H9 (cell line): ENCODE results near the gene BTG3. TPM values are rescaled to one million over a fixed set of nuclear protein-coding genes. Genes with fewer than 3 reads are reported as not detected.

ENCODE experiments used
- DNase-seq: peaks from one replicate; pipeline ENCODE4 v3.0.0-alpha.2; 2017
- H2AFZ ChIP-seq: one replicate; pipeline ENCODE4 v1.6.1; 2013; ENCODE audit warnings: mild to moderate bottlenecking, low read length, control low read depth, moderate library complexity
- H2AK5ac ChIP-seq: 2 replicates; pipeline ENCODE4 v1.6.1; 2013; ENCODE audit warnings: low read length, control low read depth, mixed read lengths; ENCODE audit not compliant: insufficient read length
- H2BK120ac ChIP-seq: one replicate; pipeline ENCODE4 v1.6.1; 2013; ENCODE audit warnings: low read depth, mild to moderate bottlenecking, low read length, control low read depth, inconsistent platforms; ENCODE audit not compliant: poor library complexity, severe bottlenecking
- H2BK12ac ChIP-seq: 2 replicates; pipeline ENCODE4 v1.6.1; 2013; ENCODE audit warnings: low read length, control low read depth, mixed read lengths, low read depth; ENCODE audit not compliant: insufficient read length
- H2BK15ac ChIP-seq: 2 replicates; pipeline ENCODE4 v1.6.1; 2013; ENCODE audit warnings: low read depth, low read length, control low read depth
- H2BK20ac ChIP-seq: one replicate; pipeline ENCODE4 v1.6.1; 2013; ENCODE audit warnings: low read depth, mild to moderate bottlenecking, low read length, control low read depth, inconsistent platforms; ENCODE audit not compliant: poor library complexity, severe bottlenecking
- H2BK5ac ChIP-seq: 2 replicates; pipeline ENCODE4 v1.6.1; 2013; ENCODE audit warnings: low read length, control low read depth, mixed read lengths; ENCODE audit not compliant: insufficient read length
- H3K14ac ChIP-seq: 2 replicates; pipeline ENCODE4 v1.6.1; 2013; ENCODE audit warnings: low read length, control low read depth; ENCODE audit not compliant: insufficient read depth
- H3K18ac ChIP-seq: 2 replicates; pipeline ENCODE4 v1.6.1; 2013; ENCODE audit warnings: low read depth, mild to moderate bottlenecking, mixed read lengths, low read length, control low read depth; ENCODE audit not compliant: insufficient read length
- H3K23ac ChIP-seq: 2 replicates; pipeline ENCODE4 v1.6.1; 2013; ENCODE audit warnings: low read length, control low read depth, mixed read lengths, low read depth; ENCODE audit not compliant: insufficient read length
- H3K23me2 ChIP-seq: 2 replicates; pipeline ENCODE4 v1.6.1; 2013; ENCODE audit warnings: low read depth, mild to moderate bottlenecking, mixed read lengths, low read length, control low read depth; ENCODE audit not compliant: insufficient read length, poor library complexity, severe bottlenecking
- H3K27ac ChIP-seq: 2 replicates; pipeline ENCODE4 v1.5.1; 2013; ENCODE audit warnings: low read length, control low read depth, mixed read lengths, low read depth; ENCODE audit not compliant: insufficient read length
- H3K27me3 ChIP-seq: 2 replicates; pipeline ENCODE4 v1.6.1; 2013; ENCODE audit warnings: low read length, control low read depth, inconsistent platforms; ENCODE audit not compliant: insufficient read depth
- H3K4ac ChIP-seq: 2 replicates; pipeline ENCODE4 v1.6.1; 2013; ENCODE audit warnings: low read depth, mild to moderate bottlenecking, control low read depth, inconsistent platforms, low read length, moderate library complexity
- H3K4me1 ChIP-seq: 2 replicates; pipeline ENCODE4 v1.6.1; 2013; ENCODE audit warnings: low read length, control low read depth, inconsistent platforms; ENCODE audit not compliant: insufficient read depth
- H3K4me2 ChIP-seq: 2 replicates; pipeline ENCODE4 v1.6.1; 2013; ENCODE audit warnings: low read length, control low read depth, mixed read lengths; ENCODE audit not compliant: insufficient read length, insufficient read depth
- H3K56ac ChIP-seq: 2 replicates; pipeline ENCODE4 v1.6.1; 2013; ENCODE audit warnings: low read depth, mild to moderate bottlenecking, mixed read lengths, low read length, control low read depth; ENCODE audit not compliant: insufficient read length
- H3K79me1 ChIP-seq: 2 replicates; pipeline ENCODE4 v1.6.1; 2013; ENCODE audit warnings: low read depth, mild to moderate bottlenecking, moderate library complexity, low read length, control low read depth, inconsistent platforms; ENCODE audit not compliant: insufficient read depth, poor library complexity, severe bottlenecking
- H3K79me2 ChIP-seq: 2 replicates; pipeline ENCODE4 v1.6.1; 2013; ENCODE audit warnings: low read length, control low read depth, inconsistent platforms; ENCODE audit not compliant: insufficient read depth
- H3K9ac ChIP-seq: 2 replicates; pipeline ENCODE4 v1.6.1; 2013; ENCODE audit warnings: low read length, control low read depth, mixed read lengths; ENCODE audit not compliant: insufficient read length; ENCODE audit errors: extremely low read depth
- H3K9me3 ChIP-seq: one replicate; pipeline ENCODE4 v1.6.1; 2013; ENCODE audit warnings: low read depth, low read length, inconsistent platforms; ENCODE audit not compliant: control insufficient read depth
- H3T11ph ChIP-seq: one replicate; pipeline ENCODE4 v1.6.1; 2013; ENCODE audit warnings: mild to moderate bottlenecking, low read length, control low read depth, inconsistent platforms
- H4K20me1 ChIP-seq: one replicate; pipeline ENCODE4 v1.6.1; 2013; ENCODE audit not compliant: control insufficient read depth, insufficient read length, insufficient read depth
- H4K5ac ChIP-seq: 2 replicates; pipeline ENCODE4 v1.6.1; 2013; ENCODE audit warnings: low read depth, mild to moderate bottlenecking, mixed read lengths, low read length, control low read depth; ENCODE audit not compliant: insufficient read length
- H4K8ac ChIP-seq: replicated peaks from 2 replicates; pipeline ENCODE4 v1.6.1; 2013; ENCODE audit warnings: low read length, control low read depth, mixed read lengths, low read depth; ENCODE audit not compliant: insufficient read length
- H4K91ac ChIP-seq: 2 replicates; pipeline ENCODE4 v1.6.1; 2013; ENCODE audit warnings: low read depth, mild to moderate bottlenecking, moderate library complexity, mixed read lengths, low read length, control low read depth; ENCODE audit not compliant: insufficient read length
- H3K27ac Mint-ChIP-seq, 3 experiments: 2 replicates in 2 of 3; 3 replicates in 1 of 3; pipeline ENCODE4 v1.8.0; 2020 to 2021; ENCODE audit warnings: mixed read lengths in 3 of 3, mild to moderate bottlenecking in 1 of 3, moderate library complexity in 1 of 3
- H3K27me3 Mint-ChIP-seq: 2 replicates; pipeline ENCODE4 v1.8.0; 2021; ENCODE audit warnings: low read depth, mild to moderate bottlenecking, moderate library complexity, mixed read lengths
- H3K36me3 Mint-ChIP-seq, 3 experiments: 2 replicates in 2 of 3; 3 replicates in 1 of 3; pipeline ENCODE4 v1.8.0; 2020 to 2021; ENCODE audit warnings: low read depth in 3 of 3, mixed read lengths in 3 of 3; ENCODE audit not compliant: insufficient read depth in 1 of 3
- H3K4me1 Mint-ChIP-seq, 2 experiments: 2 replicates each; pipeline ENCODE4 v1.8.0; 2020; ENCODE audit warnings: mixed read lengths in 2 of 2
- H3K4me3 Mint-ChIP-seq, 2 experiments: 2 replicates in 1 of 2; 3 replicates in 1 of 2; pipeline ENCODE4 v1.8.0; 2020 to 2021; ENCODE audit warnings: mild to moderate bottlenecking in 2 of 2, mixed read lengths in 2 of 2, moderate library complexity in 1 of 2
- H3K9me3 Mint-ChIP-seq, 2 experiments: 2 replicates in 1 of 2; 3 replicates in 1 of 2; pipeline ENCODE4 v1.8.0; 2020; ENCODE audit warnings: mild to moderate bottlenecking in 2 of 2, mixed read lengths in 2 of 2, moderate library complexity in 1 of 2
- total RNA-seq: library from RNA; stranded (reverse); gene quantifications from 2 replicates; pipeline ENCODE4 v1.2.1, GENCODE V29; 2021
- TF ChIP-seq, protein P1 (sequence below): fragments of 200-600 bp; sonication (generic); conservative IDR thresholded peaks from 3 replicates; pipeline ENCODE4 v1.8.0; 2021; ENCODE audit warnings: antibody characterized with exemption, mild to moderate bottlenecking

The BTG3 gene
- total RNA-seq, 1 experiment from 2014 or later: 32.2 TPM

- no peak overlapping the region for H3K27ac Mint-ChIP-seq
- H4K8ac ChIP-seq: no peak overlapping the region
- no peaks in the 10 kb centered on the region for H4K20me1 ChIP-seq
- no peak overlapping the region for H2AK5ac ChIP-seq
- H2BK120ac ChIP-seq: no peak overlapping the region
- H4K91ac ChIP-seq: no peak overlapping the region
- peaks cover 29 to 79% (median 75%) of the 10 kb centered on the region in 3 experiments; a peak in 6 of 7 replicates for H3K36me3 Mint-ChIP-seq
- peaks cover 2% of the 10 kb centered on the region for H3K4me1 ChIP-seq
- no peak overlapping the region for H2BK15ac ChIP-seq
- H3K79me2 ChIP-seq: peaks cover 12% of the 10 kb centered on the region
- no peak overlapping the region for H3K14ac ChIP-seq
- H3K23me2 ChIP-seq: no peaks in the 10 kb centered on the region
- TF ChIP-seq, protein P1, sequence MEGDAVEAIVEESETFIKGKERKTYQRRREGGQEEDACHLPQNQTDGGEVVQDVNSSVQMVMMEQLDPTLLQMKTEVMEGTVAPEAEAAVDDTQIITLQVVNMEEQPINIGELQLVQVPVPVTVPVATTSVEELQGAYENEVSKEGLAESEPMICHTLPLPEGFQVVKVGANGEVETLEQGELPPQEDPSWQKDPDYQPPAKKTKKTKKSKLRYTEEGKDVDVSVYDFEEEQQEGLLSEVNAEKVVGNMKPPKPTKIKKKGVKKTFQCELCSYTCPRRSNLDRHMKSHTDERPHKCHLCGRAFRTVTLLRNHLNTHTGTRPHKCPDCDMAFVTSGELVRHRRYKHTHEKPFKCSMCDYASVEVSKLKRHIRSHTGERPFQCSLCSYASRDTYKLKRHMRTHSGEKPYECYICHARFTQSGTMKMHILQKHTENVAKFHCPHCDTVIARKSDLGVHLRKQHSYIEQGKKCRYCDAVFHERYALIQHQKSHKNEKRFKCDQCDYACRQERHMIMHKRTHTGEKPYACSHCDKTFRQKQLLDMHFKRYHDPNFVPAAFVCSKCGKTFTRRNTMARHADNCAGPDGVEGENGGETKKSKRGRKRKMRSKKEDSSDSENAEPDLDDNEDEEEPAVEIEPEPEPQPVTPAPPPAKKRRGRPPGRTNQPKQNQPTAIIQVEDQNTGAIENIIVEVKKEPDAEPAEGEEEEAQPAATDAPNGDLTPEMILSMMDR: no peak
- H3K9me3 ChIP-seq: no peaks in the 10 kb centered on the region
- H4K5ac ChIP-seq: no peak overlapping the region
- H3K79me1 ChIP-seq: peaks cover 22% of the 10 kb centered on the region
- H3K9me3 Mint-ChIP-seq: no peaks in the 10 kb centered on the region
- no peak overlapping the region for H2BK12ac ChIP-seq
- no peaks in the 10 kb centered on the region for H3K27me3 ChIP-seq
- H3K4ac ChIP-seq: no peak overlapping the region
- no peak overlapping the region for H2BK5ac ChIP-seq
- no peak overlapping the region for H3K27ac ChIP-seq
- no peaks in the 10 kb centered on the region for H3K27me3 Mint-ChIP-seq
- H3T11ph ChIP-seq: no peak overlapping the region
- DNase-seq: no peak
- H3K4me3 Mint-ChIP-seq: no peak overlapping the region
- no peak overlapping the region for H2BK20ac ChIP-seq
- H2AFZ ChIP-seq: no peak overlapping the region
- no peak overlapping the region for H3K23ac ChIP-seq
- no peak overlapping the region for H3K9ac ChIP-seq
- no peak overlapping the region for H3K18ac ChIP-seq
- no peak overlapping the region for H3K56ac ChIP-seq
- no peak overlapping the region for H3K4me2 ChIP-seq
- H3K4me1 Mint-ChIP-seq: peaks cover 2 to 3% of the 10 kb centered on the region in 2 experiments; a peak in 2 of 4 replicates
These were observed 60.3 kb downstream of the BTG3 start for GRCh38 chr21:17552410-17552809.
